Bronchial epithelial cell (primary cell): ENCODE data around the gene CACNA1D. TPM values are rescaled to one million over a fixed set of nuclear protein-coding genes. Genes with fewer than 3 reads are reported as not detected.

Experiments
- DNase-seq: peaks from one replicate; pipeline ENCODE4 v3.0.0-alpha.2; 2010; ENCODE audit warnings: low read depth
- FAIRE-seq: peaks from 2 replicates; lab custom pipeline; 2011; peaks lifted over from hg19 to GRCh38; lab: Jason Lieb, UNC
- H3K27me3 ChIP-seq: 2 replicates; pipeline ENCODE4 v1.5.1; 2011; ENCODE audit warnings: low read length; ENCODE audit not compliant: control insufficient read depth, insufficient read depth
- H3K36me3 ChIP-seq: 2 replicates; pipeline ENCODE4 v1.5.1; 2011; ENCODE audit warnings: low read length; ENCODE audit not compliant: control insufficient read depth, insufficient read depth
- H3K4me3 ChIP-seq: 2 replicates; pipeline ENCODE4 v1.5.1; 2011; ENCODE audit warnings: mild to moderate bottlenecking, low read depth, low read length, control low read depth
- CTCF ChIP-seq: IDR thresholded peaks from 2 replicates; pipeline ENCODE4 v1.5.1; 2011; ENCODE audit warnings: mild to moderate bottlenecking, moderate library complexity, low read length, control low read depth, inconsistent platforms; ENCODE audit not compliant: insufficient read depth, severe bottlenecking
- total RNA-seq: library from RNA; depleted of rRNA; stranded (reverse); fragments of >200 nt; gene quantifications from 2 replicates; pipeline ENCODE4 v1.2.1, GENCODE V29; 2014

Gene CACNA1D
- total RNA-seq, 1 donor from 2014 or later = 0.26 TPM

- H3K36me3 ChIP-seq = no peaks in the 10 kb centered on the region
- DNase-seq = no peak
- no peak for TF ChIP-seq CTCF
- H3K4me3 ChIP-seq = no peak overlapping the region
- FAIRE-seq = no peak
- H3K27me3 ChIP-seq = peaks cover 13% of the 10 kb centered on the region
Observed at GRCh38 chr3:53491276-53491675, 3.1 kb upstream of the CACNA1D start.

DNA sequence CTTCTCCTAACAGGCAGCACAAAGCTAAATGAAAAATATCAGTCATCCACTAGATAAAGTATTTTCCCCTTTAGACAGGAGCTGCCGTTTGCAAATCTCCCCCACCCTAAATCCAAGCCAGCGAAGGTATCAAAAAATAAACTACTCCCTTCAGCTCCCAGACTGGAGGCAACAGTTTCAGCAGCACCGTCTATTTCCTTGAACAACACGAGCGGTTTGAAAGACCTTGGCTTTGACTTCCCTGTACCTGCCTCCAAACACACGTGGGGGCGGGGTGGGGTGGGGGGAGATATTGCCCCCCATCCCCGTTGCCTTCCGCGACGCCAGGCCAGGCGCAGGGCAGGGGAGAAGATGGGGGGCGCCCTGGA lies 832 bp upstream of the CACNA1D start:
- peaks cover 16% of the 10 kb centered on the region for H3K27me3 ChIP-seq
- no peak for TF ChIP-seq CTCF
- DNase-seq (no peak), FAIRE-seq (no peak)
- peak overlapping the region; percentile 54 for H3K4me3 ChIP-seq
- H3K36me3 ChIP-seq = no peaks in the 10 kb centered on the region

DNA sequence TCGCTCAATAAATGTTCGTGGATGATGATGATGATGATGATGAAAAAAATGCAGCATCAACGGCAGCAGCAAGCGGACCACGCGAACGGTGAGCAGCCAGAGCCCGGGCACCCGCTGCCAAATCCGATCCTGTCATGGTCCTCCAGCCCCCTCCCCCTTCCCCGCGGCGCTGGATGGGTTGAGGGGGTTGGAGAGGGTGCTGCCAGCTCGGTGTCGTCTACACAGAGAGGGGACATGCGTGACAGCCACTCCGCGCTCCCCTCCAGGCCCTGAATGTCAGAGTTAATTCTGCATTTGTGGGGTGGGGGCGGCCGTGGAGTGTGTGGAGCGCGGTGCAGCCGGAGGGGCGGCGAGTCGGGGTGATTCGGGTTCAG lies 722 bp downstream of the CACNA1D start:
- DNase-seq = no peak
- Histone ChIP-seq H3K27me3 (peaks cover 16% of the 10 kb centered on the region), H3K4me3 (peak overlapping the region; percentile 19), H3K36me3 (no peaks in the 10 kb centered on the region)
- FAIRE-seq = no peak
- TF ChIP-seq CTCF = no peak

GRCh38 chr3:53495520-53496391 lies 1.3 kb downstream of the CACNA1D start:
- Histone ChIP-seq H3K4me3 (peak overlapping the region; percentile 19), H3K36me3 (no peaks in the 10 kb centered on the region), H3K27me3 (peaks cover 16% of the 10 kb centered on the region)
- TF ChIP-seq CTCF = no peak
- DNase-seq (no peak), FAIRE-seq (no peak)

- Histone ChIP-seq H3K4me3 (no peak overlapping the region), H3K27me3 (peaks cover 16% of the 10 kb centered on the region), H3K36me3 (no peaks in the 10 kb centered on the region)
- DNase-seq (no peak), FAIRE-seq (no peak)
- TF ChIP-seq CTCF = no peak
Observed at GRCh38 chr3:53496392-53496670, 1.9 kb downstream of the CACNA1D start.

GRCh38 chr3:53496984-53497383 lies 2.6 kb downstream of the CACNA1D start:
- peaks cover 16% of the 10 kb centered on the region for H3K27me3 ChIP-seq
- no peak for TF ChIP-seq CTCF
- H3K36me3 ChIP-seq = no peaks in the 10 kb centered on the region
- FAIRE-seq (no peak), DNase-seq (no peak)
- H3K4me3 ChIP-seq = no peak overlapping the region
